Rectal smooth muscle tissue (tissue), 1 donor: ENCODE results near the gene LRRC25.

Experiments
- H3K27ac ChIP-seq: one replicate; pipeline ENCODE4 v1.7.0; 2013; ENCODE audit warnings: low read depth, low read length, inconsistent platforms
- H3K27me3 ChIP-seq: one replicate; pipeline ENCODE4 v1.7.0; 2013; ENCODE audit warnings: low read length; ENCODE audit not compliant: control insufficient read depth, insufficient read depth
- H3K36me3 ChIP-seq: one replicate; pipeline ENCODE4 v1.7.0; 2013; ENCODE audit warnings: low read length; ENCODE audit not compliant: control insufficient read depth, insufficient read depth
- H3K4me1 ChIP-seq: one replicate; pipeline ENCODE4 v1.7.0; 2013; ENCODE audit warnings: low read length; ENCODE audit not compliant: control insufficient read depth, insufficient read depth
- H3K4me3 ChIP-seq: one replicate; pipeline ENCODE4 v1.7.0; 2013; ENCODE audit warnings: low read length
- H3K9ac ChIP-seq: one replicate; pipeline ENCODE4 v1.7.0; 2013; ENCODE audit warnings: low read length

The LRRC25 gene

GRCh38 chr19:18433015-18433691, 35.7 kb upstream of the LRRC25 start:
- peak overlapping the region; percentile 52 for H3K4me3 ChIP-seq
- H3K9ac ChIP-seq: no peak overlapping the region
- no peaks in the 10 kb centered on the region for H3K36me3 ChIP-seq
- peaks cover 3% of the 10 kb centered on the region for H3K4me1 ChIP-seq
- peaks cover 3% of the 10 kb centered on the region for H3K27me3 ChIP-seq
- no peak overlapping the region for H3K27ac ChIP-seq

- Histone ChIP-seq H3K27ac (no peak overlapping the region), H3K4me1 (peaks cover 3% of the 10 kb centered on the region), H3K9ac (no peak overlapping the region), H3K36me3 (no peaks in the 10 kb centered on the region), H3K27me3 (peaks cover 3% of the 10 kb centered on the region), H3K4me3 (peak overlapping the region; percentile 52)
Observed at GRCh38 chr19:18432275-18433014, 35.0 kb upstream of the LRRC25 start.

- Histone ChIP-seq H3K27ac (no peak overlapping the region), H3K36me3 (no peaks in the 10 kb centered on the region), H3K4me1 (peaks cover 3% of the 10 kb centered on the region), H3K4me3 (no peak overlapping the region), H3K9ac (no peak overlapping the region), H3K27me3 (peaks cover 2% of the 10 kb centered on the region)
Observed at GRCh38 chr19:18431351-18432197, 34.2 kb upstream of the LRRC25 start.

- H3K4me1 ChIP-seq: peaks cover 12% of the 10 kb centered on the region
- H3K27me3 ChIP-seq: no peaks in the 10 kb centered on the region
- H3K4me3 ChIP-seq: no peak overlapping the region
- H3K9ac ChIP-seq: no peak overlapping the region
- no peak overlapping the region for H3K27ac ChIP-seq
- H3K36me3 ChIP-seq: no peaks in the 10 kb centered on the region
Observed at GRCh38 chr19:18430417-18431144, 33.2 kb upstream of the LRRC25 start.

GRCh38 chr19:18429717-18430416, 32.4 kb upstream of the LRRC25 start:
- Histone ChIP-seq H3K36me3 (no peaks in the 10 kb centered on the region), H3K4me3 (no peak overlapping the region), H3K9ac (no peak overlapping the region), H3K27ac (no peak overlapping the region), H3K27me3 (no peaks in the 10 kb centered on the region), H3K4me1 (peaks cover 15% of the 10 kb centered on the region)

- Histone ChIP-seq H3K36me3 (no peaks in the 10 kb centered on the region), H3K27me3 (no peaks in the 10 kb centered on the region), H3K4me1 (peaks cover 15% of the 10 kb centered on the region), H3K4me3 (peak overlapping the region; percentile 46), H3K9ac (no peak overlapping the region), H3K27ac (peak overlapping the region; percentile 32)
Observed at GRCh38 chr19:18428787-18429674, 31.6 kb upstream of the LRRC25 start.

- no peak overlapping the region for H3K9ac ChIP-seq
- peaks cover 18% of the 10 kb centered on the region for H3K4me1 ChIP-seq
Observed at GRCh38 chr19:18428173-18428786, 30.9 kb upstream of the LRRC25 start.

GRCh38 chr19:18427743-18428113, 30.3 kb upstream of the LRRC25 start:
- Histone ChIP-seq H3K4me3 (no peak overlapping the region), H3K36me3 (no peaks in the 10 kb centered on the region), H3K27ac (no peak overlapping the region), H3K4me1 (peaks cover 18% of the 10 kb centered on the region), H3K9ac (no peak overlapping the region), H3K27me3 (no peaks in the 10 kb centered on the region)

More at GRCh38 chr19:18428173-18428786, 30.9 kb upstream of the LRRC25 start:
- H3K27ac ChIP-seq: no peak overlapping the region
- H3K27me3 ChIP-seq: no peaks in the 10 kb centered on the region
- no peak overlapping the region for H3K4me3 ChIP-seq
- H3K36me3 ChIP-seq: no peaks in the 10 kb centered on the region

- Histone ChIP-seq H3K4me3 (no peak overlapping the region), H3K36me3 (no peaks in the 10 kb centered on the region), H3K9ac (no peak overlapping the region), H3K4me1 (peaks cover 18% of the 10 kb centered on the region), H3K27ac (no peak overlapping the region), H3K27me3 (no peaks in the 10 kb centered on the region)
Observed at GRCh38 chr19:18427080-18427742, 29.8 kb upstream of the LRRC25 start.

GRCh38 chr19:18426416-18426767, 29.0 kb upstream of the LRRC25 start:
- H3K4me1 ChIP-seq: peaks cover 18% of the 10 kb centered on the region
- peak overlapping the region; percentile 73 for H3K27ac ChIP-seq
- H3K27me3 ChIP-seq: no peaks in the 10 kb centered on the region
- no peak overlapping the region for H3K4me3 ChIP-seq
- no peaks in the 10 kb centered on the region for H3K36me3 ChIP-seq
- H3K9ac ChIP-seq: no peak overlapping the region
